GM12878 (cell line): Measurements from ENCODE around the gene ACTR1B. TPM values are rescaled to one million over a fixed set of nuclear protein-coding genes. Genes with fewer than 3 reads are reported as not detected.
A peak's percentile ranks its signal among the peaks of the same experiment; 100 is the strongest.

Experiments used
- BCL11A ChIP-seq: IDR thresholded peaks from 2 replicates; pipeline ENCODE4 v1.6.1; 2011; ENCODE audit warnings: low read depth, low read length
- CBX3 ChIP-seq: fragments of 200-600 bp; sonication (generic); IDR thresholded peaks from 2 replicates; pipeline ENCODE4 v1.6.1; 2016; ENCODE audit warnings: low read depth, borderline replicate concordance
- CBX5 ChIP-seq: sonication (generic); IDR thresholded peaks from 2 replicates; pipeline ENCODE4 v1.6.1; 2016; ENCODE audit warnings: low read depth, moderate library complexity, mild to moderate bottlenecking, inconsistent platforms
- CHD4 ChIP-seq: fragments of 200-600 bp; sonication (generic); IDR thresholded peaks from 2 replicates; pipeline ENCODE4 v1.6.1; 2016; ENCODE audit warnings: mild to moderate bottlenecking
- GATAD2B ChIP-seq: fragments of 450-650 bp; conservative IDR thresholded peaks from 2 replicates; pipeline ENCODE4 v1.6.1; 2017; ENCODE audit warnings: low read depth, mild to moderate bottlenecking, moderate library complexity
- HDAC2 ChIP-seq: fragments of 200-600 bp; sonication (generic); IDR thresholded peaks from 2 replicates; pipeline ENCODE4 v1.6.1; 2017
- MEF2B ChIP-seq: fragments of 450-650 bp; IDR thresholded peaks from 2 replicates; pipeline ENCODE4 v1.6.1; 2018; ENCODE audit warnings: mild to moderate bottlenecking, moderate library complexity; ENCODE audit not compliant: partially characterized antibody, poor library complexity, severe bottlenecking
- MXI1 ChIP-seq: fragments of 150-350 bp; IDR thresholded peaks from 2 replicates; pipeline ENCODE4 v1.6.1; 2011; ENCODE audit warnings: low read depth, mild to moderate bottlenecking, inconsistent platforms, low read length, improper control_type of control experiment
- NR2C1 ChIP-seq: fragments of 450-650 bp; IDR thresholded peaks from 2 replicates; pipeline ENCODE4 v1.6.1; 2017; ENCODE audit warnings: antibody characterized with exemption, mild to moderate bottlenecking, moderate library complexity
- NR2F1 ChIP-seq: fragments of 450-650 bp; conservative IDR thresholded peaks from 2 replicates; pipeline ENCODE4 v1.6.1; 2017; ENCODE audit warnings: mild to moderate bottlenecking
- PAX5 ChIP-seq: IDR thresholded peaks from 2 replicates; pipeline ENCODE4 v1.6.1; 2011; ENCODE audit warnings: low read depth, low read length, borderline replicate concordance
- RCOR1 ChIP-seq: conservative IDR thresholded peaks from 2 replicates; pipeline ENCODE4 v1.6.1; 2012; ENCODE audit warnings: low read depth, low read length, improper control_type of control experiment
- SMC3 ChIP-seq: IDR thresholded peaks from 2 replicates; pipeline ENCODE4 v1.6.1; 2011; ENCODE audit warnings: low read length, improper control_type of control experiment, borderline replicate concordance
- SREBF2 ChIP-seq: IDR thresholded peaks from 2 replicates; pipeline ENCODE4 v1.6.1; 2012; ENCODE audit warnings: mild to moderate bottlenecking, low read length
- YY1 ChIP-seq: IDR thresholded peaks from 2 replicates; pipeline ENCODE4 v1.6.1; 2011; ENCODE audit warnings: low read depth, mild to moderate bottlenecking, low read length
- ZNF622 ChIP-seq: fragments of 450-650 bp; IDR thresholded peaks from 2 replicates; pipeline ENCODE4 v1.6.1; 2017; ENCODE audit warnings: mild to moderate bottlenecking, inconsistent platforms
- polyA plus RNA-seq, 11 experiments: library from polyadenylated mRNA; depleted of rRNA in 4 of 11; unstranded in 6 of 11; stranded (reverse) in 5 of 11; fragments of >200 nt; fragmentation: Nextera tagmentation in 4 of 11; fragmentation: Illumina TruSeq in 1 of 11; extraction: Ambion mirVana in 4 of 11; extraction: Trizol in 1 of 11; gene quantifications; 1 replicate in 1 of 11; 2 replicates in 10 of 11; pipeline versions ENCODE4 v1.2.1 to v1.2.3, GENCODE V29; 2011 to 2016; ENCODE audit warnings: inconsistent platforms in 2 of 11, missing spikeins in 2 of 11, low read depth in 1 of 11
- total RNA-seq, 4 experiments: library from RNA; depleted of rRNA in 3 of 4; stranded (reverse); fragments of >200 nt in 3 of 4; fragmentation: Illumina TruSeq in 1 of 4; extraction: Trizol in 1 of 4; gene quantifications; 2 replicates each; pipeline versions ENCODE4 v1.2.1 to v1.2.3, GENCODE V29; 2013 to 2021
- TF ChIP-seq, protein P1 (sequence below): IDR thresholded peaks from 2 replicates; pipeline ENCODE4 v1.6.1; 2011; ENCODE audit warnings: low read depth, low read length, improper control_type of control experiment, borderline replicate concordance
- TF ChIP-seq, protein P2 (sequence below): fragments of 450-650 bp; IDR thresholded peaks from 2 replicates; pipeline ENCODE4 v1.6.1; 2016; ENCODE audit warnings: mild to moderate bottlenecking
- TF ChIP-seq, protein P3 (sequence below): fragments of 450-650 bp; IDR thresholded peaks from 2 replicates; pipeline ENCODE4 v1.6.1; 2017; ENCODE audit warnings: borderline replicate concordance
- TF ChIP-seq, protein P4 (sequence below): fragments of 150-350 bp; IDR thresholded peaks from 2 replicates; pipeline ENCODE4 v1.6.1; 2014; ENCODE audit warnings: mild to moderate bottlenecking, low read depth, low read length
- TF ChIP-seq, protein P5 (sequence below): IDR thresholded peaks from 2 replicates; pipeline ENCODE4 v1.6.1; 2012; ENCODE audit warnings: improper control_type of control experiment, low read depth, low read length; ENCODE audit not compliant: insufficient replicate concordance

ACTR1B gene
- total and polyA plus RNA-seq, 10 of the 15 experiments (the other 5 are each of a cell fraction or from before 2014, with no cell fraction given), result 1.3 to 62.8 (median 44.8) TPM

DNA sequence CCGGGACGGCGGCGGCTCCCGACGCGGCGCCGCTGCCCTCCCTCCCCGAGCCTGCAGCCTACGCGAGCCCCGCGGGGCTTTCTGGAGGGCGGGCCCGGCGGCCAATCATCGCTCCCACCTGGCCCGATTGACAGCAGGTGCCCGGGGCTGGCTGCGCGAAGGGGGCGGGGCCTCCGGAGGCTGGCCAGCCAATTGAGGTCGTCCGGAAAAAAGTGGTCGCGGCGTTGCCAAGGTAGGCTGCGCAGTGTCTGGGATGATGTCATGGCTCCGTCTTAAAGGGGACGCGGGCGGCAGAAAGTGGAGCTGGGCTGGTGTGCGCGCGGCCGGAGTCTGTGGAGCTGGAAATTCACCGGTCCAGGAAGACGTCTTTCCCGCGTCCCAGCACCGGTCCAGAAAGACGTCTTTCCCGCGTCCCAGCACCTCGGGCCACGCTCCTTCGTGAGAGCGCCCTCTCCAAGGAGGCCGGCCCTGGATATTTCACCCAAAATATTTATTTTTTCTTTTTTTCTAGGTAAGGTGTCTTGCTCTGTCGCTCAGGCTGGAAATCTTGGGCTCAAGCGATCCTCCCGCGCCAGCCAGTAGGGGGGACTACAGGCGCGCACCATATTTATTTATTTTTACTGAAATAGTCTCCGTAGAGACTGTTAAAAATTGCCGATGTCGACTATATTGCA, at the start of gene ACTR1B (continued):
- TF ChIP-seq SREBF2 (no peak), GATAD2B (peak; percentile 12; the same call in 1 of the 2 replicates), YY1 (peak; percentile 42), RCOR1 (no peak), PAX5 (peak; percentile 60; the same call in 1 of the 2 replicates), ZNF622 (peak; percentile 68), MXI1 (peak; percentile 80), NR2F1 (no peak), HDAC2 (no peak), SMC3 (peak; percentile 35; the same call in 1 of the 2 replicates), NR2C1 (no peak), MEF2B (peak; percentile 12), CBX5 (no peak), BCL11A (no peak), CHD4 (no peak), CBX3 (no peak)
- TF ChIP-seq, protein P1, sequence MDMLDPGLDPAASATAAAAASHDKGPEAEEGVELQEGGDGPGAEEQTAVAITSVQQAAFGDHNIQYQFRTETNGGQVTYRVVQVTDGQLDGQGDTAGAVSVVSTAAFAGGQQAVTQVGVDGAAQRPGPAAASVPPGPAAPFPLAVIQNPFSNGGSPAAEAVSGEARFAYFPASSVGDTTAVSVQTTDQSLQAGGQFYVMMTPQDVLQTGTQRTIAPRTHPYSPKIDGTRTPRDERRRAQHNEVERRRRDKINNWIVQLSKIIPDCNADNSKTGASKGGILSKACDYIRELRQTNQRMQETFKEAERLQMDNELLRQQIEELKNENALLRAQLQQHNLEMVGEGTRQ, result no peak
- TF ChIP-seq, protein P2, sequence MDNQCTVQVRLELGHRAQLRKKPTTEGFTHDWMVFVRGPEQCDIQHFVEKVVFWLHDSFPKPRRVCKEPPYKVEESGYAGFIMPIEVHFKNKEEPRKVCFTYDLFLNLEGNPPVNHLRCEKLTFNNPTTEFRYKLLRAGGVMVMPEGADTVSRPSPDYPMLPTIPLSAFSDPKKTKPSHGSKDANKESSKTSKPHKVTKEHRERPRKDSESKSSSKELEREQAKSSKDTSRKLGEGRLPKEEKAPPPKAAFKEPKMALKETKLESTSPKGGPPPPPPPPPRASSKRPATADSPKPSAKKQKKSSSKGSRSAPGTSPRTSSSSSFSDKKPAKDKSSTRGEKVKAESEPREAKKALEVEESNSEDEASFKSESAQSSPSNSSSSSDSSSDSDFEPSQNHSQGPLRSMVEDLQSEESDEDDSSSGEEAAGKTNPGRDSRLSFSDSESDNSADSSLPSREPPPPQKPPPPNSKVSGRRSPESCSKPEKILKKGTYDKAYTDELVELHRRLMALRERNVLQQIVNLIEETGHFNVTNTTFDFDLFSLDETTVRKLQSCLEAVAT, result peak; percentile 55; the same call in 1 of the 2 replicates
- TF ChIP-seq, protein P3, sequence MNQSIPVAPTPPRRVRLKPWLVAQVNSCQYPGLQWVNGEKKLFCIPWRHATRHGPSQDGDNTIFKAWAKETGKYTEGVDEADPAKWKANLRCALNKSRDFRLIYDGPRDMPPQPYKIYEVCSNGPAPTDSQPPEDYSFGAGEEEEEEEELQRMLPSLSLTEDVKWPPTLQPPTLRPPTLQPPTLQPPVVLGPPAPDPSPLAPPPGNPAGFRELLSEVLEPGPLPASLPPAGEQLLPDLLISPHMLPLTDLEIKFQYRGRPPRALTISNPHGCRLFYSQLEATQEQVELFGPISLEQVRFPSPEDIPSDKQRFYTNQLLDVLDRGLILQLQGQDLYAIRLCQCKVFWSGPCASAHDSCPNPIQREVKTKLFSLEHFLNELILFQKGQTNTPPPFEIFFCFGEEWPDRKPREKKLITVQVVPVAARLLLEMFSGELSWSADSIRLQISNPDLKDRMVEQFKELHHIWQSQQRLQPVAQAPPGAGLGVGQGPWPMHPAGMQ, result no peak
- TF ChIP-seq, protein P4, sequence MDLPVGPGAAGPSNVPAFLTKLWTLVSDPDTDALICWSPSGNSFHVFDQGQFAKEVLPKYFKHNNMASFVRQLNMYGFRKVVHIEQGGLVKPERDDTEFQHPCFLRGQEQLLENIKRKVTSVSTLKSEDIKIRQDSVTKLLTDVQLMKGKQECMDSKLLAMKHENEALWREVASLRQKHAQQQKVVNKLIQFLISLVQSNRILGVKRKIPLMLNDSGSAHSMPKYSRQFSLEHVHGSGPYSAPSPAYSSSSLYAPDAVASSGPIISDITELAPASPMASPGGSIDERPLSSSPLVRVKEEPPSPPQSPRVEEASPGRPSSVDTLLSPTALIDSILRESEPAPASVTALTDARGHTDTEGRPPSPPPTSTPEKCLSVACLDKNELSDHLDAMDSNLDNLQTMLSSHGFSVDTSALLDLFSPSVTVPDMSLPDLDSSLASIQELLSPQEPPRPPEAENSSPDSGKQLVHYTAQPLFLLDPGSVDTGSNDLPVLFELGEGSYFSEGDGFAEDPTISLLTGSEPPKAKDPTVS, result 0 out of 2 replicates have a peak, but pooled peaks have one; percentile 13
- TF ChIP-seq, protein P5, sequence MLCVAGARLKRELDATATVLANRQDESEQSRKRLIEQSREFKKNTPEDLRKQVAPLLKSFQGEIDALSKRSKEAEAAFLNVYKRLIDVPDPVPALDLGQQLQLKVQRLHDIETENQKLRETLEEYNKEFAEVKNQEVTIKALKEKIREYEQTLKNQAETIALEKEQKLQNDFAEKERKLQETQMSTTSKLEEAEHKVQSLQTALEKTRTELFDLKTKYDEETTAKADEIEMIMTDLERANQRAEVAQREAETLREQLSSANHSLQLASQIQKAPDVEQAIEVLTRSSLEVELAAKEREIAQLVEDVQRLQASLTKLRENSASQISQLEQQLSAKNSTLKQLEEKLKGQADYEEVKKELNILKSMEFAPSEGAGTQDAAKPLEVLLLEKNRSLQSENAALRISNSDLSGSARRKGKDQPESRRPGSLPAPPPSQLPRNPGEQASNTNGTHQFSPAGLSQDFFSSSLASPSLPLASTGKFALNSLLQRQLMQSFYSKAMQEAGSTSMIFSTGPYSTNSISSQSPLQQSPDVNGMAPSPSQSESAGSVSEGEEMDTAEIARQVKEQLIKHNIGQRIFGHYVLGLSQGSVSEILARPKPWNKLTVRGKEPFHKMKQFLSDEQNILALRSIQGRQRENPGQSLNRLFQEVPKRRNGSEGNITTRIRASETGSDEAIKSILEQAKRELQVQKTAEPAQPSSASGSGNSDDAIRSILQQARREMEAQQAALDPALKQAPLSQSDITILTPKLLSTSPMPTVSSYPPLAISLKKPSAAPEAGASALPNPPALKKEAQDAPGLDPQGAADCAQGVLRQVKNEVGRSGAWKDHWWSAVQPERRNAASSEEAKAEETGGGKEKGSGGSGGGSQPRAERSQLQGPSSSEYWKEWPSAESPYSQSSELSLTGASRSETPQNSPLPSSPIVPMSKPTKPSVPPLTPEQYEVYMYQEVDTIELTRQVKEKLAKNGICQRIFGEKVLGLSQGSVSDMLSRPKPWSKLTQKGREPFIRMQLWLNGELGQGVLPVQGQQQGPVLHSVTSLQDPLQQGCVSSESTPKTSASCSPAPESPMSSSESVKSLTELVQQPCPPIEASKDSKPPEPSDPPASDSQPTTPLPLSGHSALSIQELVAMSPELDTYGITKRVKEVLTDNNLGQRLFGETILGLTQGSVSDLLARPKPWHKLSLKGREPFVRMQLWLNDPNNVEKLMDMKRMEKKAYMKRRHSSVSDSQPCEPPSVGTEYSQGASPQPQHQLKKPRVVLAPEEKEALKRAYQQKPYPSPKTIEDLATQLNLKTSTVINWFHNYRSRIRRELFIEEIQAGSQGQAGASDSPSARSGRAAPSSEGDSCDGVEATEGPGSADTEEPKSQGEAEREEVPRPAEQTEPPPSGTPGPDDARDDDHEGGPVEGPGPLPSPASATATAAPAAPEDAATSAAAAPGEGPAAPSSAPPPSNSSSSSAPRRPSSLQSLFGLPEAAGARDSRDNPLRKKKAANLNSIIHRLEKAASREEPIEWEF, result no peak
